K562 (cell line): ENCODE data around the gene NRP2. TPM values are rescaled to one million over a fixed set of nuclear protein-coding genes. Genes with fewer than 3 reads are reported as not detected.

Experiments
- ATAC-seq: fragments of 200-7000 bp; cut with Tn5 transposase; 3 replicates; pipeline ENCODE4 v1.9.1; 2020; ENCODE audit warnings: moderate library complexity
- BruUV-seq: library from RNA; stranded (reverse); fragments of 400-500 nt; replicated peaks from 2 replicates; lab custom pipeline; 2021; lab: Mats Ljungman, UMichigan
- CTCF ChIA-PET: fragments of 300-600 bp; formaldehyde crosslinking; extraction: SDS; loops from one replicate; lab custom pipeline; 2021; ENCODE audit warnings: low intra/inter-chr PET ratio; lab: Yijun Ruan, JAX
- POLR2A ChIA-PET: fragments of 300-600, 350-650 bp; sonication (Branson Sonifier 250); formaldehyde crosslinking; extraction: SDS; loops from one replicate; lab custom pipeline; 2021; ENCODE audit warnings: antibody characterized with exemption, inconsistent platforms; lab: Yijun Ruan, JAX
- DNase-seq, 4 experiments: peaks; one replicate each; pipeline versions ENCODE4 v3.0.0 to v3.0.0-alpha.2; 2011 to 2018; ENCODE audit warnings: low spot score in 3 of 4, mixed read lengths in 3 of 4; ENCODE audit errors: extremely low read depth in 1 of 4
- FAIRE-seq: peaks from 2 replicates; lab custom pipeline; 2011; peaks lifted over from hg19 to GRCh38; lab: Jason Lieb, UNC
- H2AFZ ChIP-seq: 2 replicates; pipeline ENCODE4 v1.6.0; 2011; ENCODE audit warnings: low read depth, low read length, control low read depth, inconsistent platforms
- H3K27ac ChIP-seq: fragments of 200-600 bp; 3 replicates; pipeline ENCODE4 v1.8.0; 2011; ENCODE audit warnings: low read depth, mild to moderate bottlenecking, control low read depth, inconsistent platforms, low read length, moderate library complexity, mixed read lengths; ENCODE audit errors: extremely low read depth
- H3K27me3 ChIP-seq, 2 experiments: fragments of 300-600 bp in 1 of 2; 2 replicates in 1 of 2; 3 replicates in 1 of 2; pipeline versions ENCODE4 v1.6.0 to v1.8.0; 2011; ENCODE audit warnings: inconsistent platforms in 2 of 2, low read length in 2 of 2, mild to moderate bottlenecking in 1 of 2, mixed read lengths in 1 of 2, moderate library complexity in 1 of 2; ENCODE audit not compliant: control insufficient read depth in 2 of 2, insufficient read depth in 2 of 2
- H3K36me3 ChIP-seq: fragments of 300-600 bp; 3 replicates; pipeline ENCODE4 v1.8.0; 2011; ENCODE audit warnings: mild to moderate bottlenecking, low read length, inconsistent platforms; ENCODE audit not compliant: control insufficient read depth, insufficient read depth
- H3K4me1 ChIP-seq, 2 experiments: fragments of 200-600 bp in 1 of 2; replicated peaks in 1 of 2; 2 replicates in 1 of 2; 3 replicates in 1 of 2; pipeline versions ENCODE4 v1.5.1 to v1.8.0; 2011; ENCODE audit warnings: inconsistent platforms in 2 of 2, low read length in 2 of 2, mild to moderate bottlenecking in 1 of 2, mixed read lengths in 1 of 2, moderate library complexity in 1 of 2; ENCODE audit not compliant: control insufficient read depth in 2 of 2, insufficient read depth in 2 of 2
- H3K4me2 ChIP-seq: 2 replicates; pipeline ENCODE4 v1.6.1; 2011; ENCODE audit warnings: low read length, control low read depth, inconsistent platforms, mixed read lengths; ENCODE audit not compliant: insufficient read depth
- H3K4me3 ChIP-seq: fragments of 200-600 bp; sonication (generic), shearing (Covaris generic); 2 replicates; pipeline ENCODE4 v1.5.1; 2016; ENCODE audit warnings: control low read depth, inconsistent platforms
- H3K79me2 ChIP-seq: fragments of 200-600 bp; 3 replicates; pipeline ENCODE4 v1.8.0; 2011; ENCODE audit warnings: low read length, inconsistent platforms; ENCODE audit not compliant: control insufficient read depth, insufficient read depth
- H3K9ac ChIP-seq, 2 experiments: 2 replicates each; pipeline versions ENCODE4 v1.6.0 to v1.6.1; 2011; ENCODE audit warnings: low read depth in 2 of 2, low read length in 2 of 2, control low read depth in 1 of 2, inconsistent platforms in 1 of 2, mild to moderate bottlenecking in 1 of 2, mixed read lengths in 1 of 2; ENCODE audit not compliant: insufficient read depth in 1 of 2
- H3K9me1 ChIP-seq: one replicate; pipeline ENCODE4 v1.6.0; 2011; ENCODE audit warnings: inconsistent platforms, mild to moderate bottlenecking, low read length, moderate library complexity; ENCODE audit not compliant: control insufficient read depth, insufficient read depth
- H3K9me3 ChIP-seq: replicated peaks from 2 replicates; pipeline ENCODE4 v1.5.1; 2011; ENCODE audit warnings: low read depth, low read length, inconsistent platforms; ENCODE audit not compliant: control insufficient read depth, insufficient read depth
- H4K20me1 ChIP-seq: replicated peaks from 2 replicates; pipeline ENCODE4 v1.6.1; 2011; ENCODE audit warnings: low read length, inconsistent platforms, mixed read lengths; ENCODE audit not compliant: control insufficient read depth, insufficient read depth
- ARID4B ChIP-seq: sonication (generic); formaldehyde crosslinking; IDR thresholded peaks from 2 replicates; pipeline ENCODE4 v1.8.0; 2022; ENCODE audit warnings: mild to moderate bottlenecking, missing genetic modification reagents
- COPS2 ChIP-seq: fragments of 450-650 bp; conservative IDR thresholded peaks from 2 replicates; pipeline ENCODE4 v1.6.1; 2016; ENCODE audit warnings: mild to moderate bottlenecking, moderate library complexity
- DEAF1 ChIP-seq: fragments of 450-650 bp; formaldehyde crosslinking; IDR thresholded peaks from 2 replicates; pipeline ENCODE4 v1.4.0; 2020; ENCODE audit warnings: mild to moderate bottlenecking, moderate library complexity
- PYGO2 ChIP-seq: fragments of 450-650 bp; IDR thresholded peaks from 2 replicates; pipeline ENCODE4 v1.6.1; 2016; ENCODE audit warnings: mild to moderate bottlenecking, missing genetic modification characterization, moderate library complexity, missing compliant biosample characterization
- ZNF586 ChIP-seq: fragments of 450-650 bp; formaldehyde crosslinking; conservative IDR thresholded peaks from 2 replicates; pipeline ENCODE4 v1.4.0; 2020; ENCODE audit warnings: mild to moderate bottlenecking, moderate library complexity
- whole genome bisulfite sequencing: fragments of 100-300 bp; shearing (Covaris generic); methylation state at CpG from one replicate; pipeline ENCODE4 v1.1.6; 2016; ENCODE audit warnings: low coverage, mixed read lengths; ENCODE audit not compliant: insufficient coverage; ENCODE audit errors: missing lambda C conversion rate; 5-methylcytosine and 5-hydroxymethylcytosine counted together
- in situ Hi-C: fragments of 300-500 bp; cut with MboI; formaldehyde crosslinking; loops from 4 replicates; pipeline ENCODE4 v1.15.0; 2018; ENCODE audit warnings: inconsistent platforms, mixed read lengths
- intact Hi-C: fragments of 100-400 bp; cut with micrococcal nuclease; formaldehyde crosslinking; loops from 2 replicates; pipeline ENCODE4 v1.14.2; 2022
- polyA plus RNA-seq, 8 experiments: library from polyadenylated mRNA; depleted of rRNA in 4 of 8; stranded (reverse) in 5 of 8; unstranded in 3 of 8; fragments of >200 nt; fragmentation: Nextera tagmentation in 2 of 8; fragmentation: Illumina TruSeq in 1 of 8; extraction: Ambion mirVana in 2 of 8; extraction: Trizol in 1 of 8; gene quantifications; 2 replicates each; pipeline versions ENCODE4 v1.2.1 to v1.2.3, GENCODE V29; 2011 to 2014; ENCODE audit warnings: inconsistent platforms in 1 of 8, missing spikeins in 1 of 8
- total RNA-seq, 7 experiments: library from RNA; depleted of rRNA in 6 of 7; stranded (reverse); fragments of >200 nt in 6 of 7; fragmentation: Illumina TruSeq in 2 of 7; extraction: Trizol in 2 of 7; gene quantifications; 2 replicates each; pipeline versions ENCODE4 v1.2.1 to v1.2.3, GENCODE V29; 2011 to 2021; ENCODE audit warnings: low replicate concordance in 1 of 7
- TF ChIP-seq, protein P1 (sequence below): IDR thresholded peaks from 2 replicates; pipeline ENCODE4 v1.6.1; 2011; ENCODE audit warnings: borderline replicate concordance, low read depth, mild to moderate bottlenecking, moderate library complexity, low read length; ENCODE audit not compliant: insufficient read depth, poor library complexity, severe bottlenecking
- TF ChIP-seq, protein P2 (sequence below), 3 experiments: fragments of 200-800 bp in 1 of 3; sonication (Bioruptor generic) in 1 of 3; sonication (generic) in 1 of 3; formaldehyde crosslinking in 1 of 3; IDR thresholded peaks; 2 replicates each; pipeline versions ENCODE4 v1.6.1 to v1.8.0; 2016 to 2022; ENCODE audit warnings: mild to moderate bottlenecking in 2 of 3, missing compliant biosample characterization in 2 of 3, missing genetic modification characterization in 2 of 3, missing genetic modification reagents in 1 of 3

NRP2 gene
- total and polyA plus RNA-seq, 9 of the 15 experiments (the other 6 are each of a cell fraction or from before 2014, with no cell fraction given), result 0.05 to 0.31 (median 0.15) TPM; not detected in 5

- H3K27me3 ChIP-seq, result peaks cover 0 to 18% of the 10 kb centered on the region in 2 experiments; a peak in 2 of 5 replicates
- ATAC-seq (no peak), FAIRE-seq (no peak), DNase-seq (no peak)
- no peaks in the 10 kb centered on the region; a peak in 1 of 5 replicates for H3K4me1 ChIP-seq
- POLR2A ChIA-PET, result no interaction called here
- no peaks in the 10 kb centered on the region for H3K9me3 ChIP-seq
- in situ Hi-C loops (no loop called here), intact Hi-C loops (no loop called here)
- no peak overlapping the region for H3K9ac ChIP-seq
- H3K79me2 ChIP-seq, result no peaks in the 10 kb centered on the region
- no peaks in the 10 kb centered on the region for H3K36me3 ChIP-seq
- no peak overlapping the region for H3K27ac ChIP-seq
- no peak overlapping the region for H3K4me2 ChIP-seq
- no peaks in the 10 kb centered on the region for H3K9me1 ChIP-seq
- CTCF ChIA-PET, result no interaction called here
- 12% methylated on average over 9 of the region's 9 CpGs for WGBS
- no TSS peak for BruUV-seq
- no peak overlapping the region for H3K4me3 ChIP-seq
- TF ChIP-seq DEAF1 (CRISPR knock-in tag) (no peak), COPS2 (no peak), PYGO2 (no peak), ZNF586 (CRISPR knock-in tag) (no peak), ARID4B (CRISPR knock-in tag) (no peak)
- TF ChIP-seq, protein P1, sequence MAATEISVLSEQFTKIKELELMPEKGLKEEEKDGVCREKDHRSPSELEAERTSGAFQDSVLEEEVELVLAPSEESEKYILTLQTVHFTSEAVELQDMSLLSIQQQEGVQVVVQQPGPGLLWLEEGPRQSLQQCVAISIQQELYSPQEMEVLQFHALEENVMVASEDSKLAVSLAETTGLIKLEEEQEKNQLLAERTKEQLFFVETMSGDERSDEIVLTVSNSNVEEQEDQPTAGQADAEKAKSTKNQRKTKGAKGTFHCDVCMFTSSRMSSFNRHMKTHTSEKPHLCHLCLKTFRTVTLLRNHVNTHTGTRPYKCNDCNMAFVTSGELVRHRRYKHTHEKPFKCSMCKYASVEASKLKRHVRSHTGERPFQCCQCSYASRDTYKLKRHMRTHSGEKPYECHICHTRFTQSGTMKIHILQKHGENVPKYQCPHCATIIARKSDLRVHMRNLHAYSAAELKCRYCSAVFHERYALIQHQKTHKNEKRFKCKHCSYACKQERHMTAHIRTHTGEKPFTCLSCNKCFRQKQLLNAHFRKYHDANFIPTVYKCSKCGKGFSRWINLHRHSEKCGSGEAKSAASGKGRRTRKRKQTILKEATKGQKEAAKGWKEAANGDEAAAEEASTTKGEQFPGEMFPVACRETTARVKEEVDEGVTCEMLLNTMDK, result no peak
- TF ChIP-seq, protein P2, sequence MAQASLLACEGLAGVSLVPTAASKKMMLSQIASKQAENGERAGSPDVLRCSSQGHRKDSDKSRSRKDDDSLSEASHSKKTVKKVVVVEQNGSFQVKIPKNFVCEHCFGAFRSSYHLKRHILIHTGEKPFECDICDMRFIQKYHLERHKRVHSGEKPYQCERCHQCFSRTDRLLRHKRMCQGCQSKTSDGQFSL (CRISPR knock-in tag; IDR thresholded peaks at IDR 0.05), result no peak
- TF ChIP-seq, protein P2 (tag; IDR thresholded peaks at IDR 0.05), result no peak
- no peaks in the 10 kb centered on the region for H4K20me1 ChIP-seq
- H2AFZ ChIP-seq, result no peak overlapping the region
These were observed 50.0 kb downstream of the NRP2 start for GRCh38 chr2:205732314-205732713.
